Uterine smooth muscle cell (primary cell): ENCODE data around the gene OR51G1. TPM values are rescaled to one million over a fixed set of nuclear protein-coding genes. Genes with fewer than 3 reads are reported as not detected.

Source experiments
- total RNA-seq: library from RNA; depleted of rRNA; stranded (reverse); fragments of >200 nt; gene quantifications from 2 replicates; pipeline ENCODE4 v1.2.3, GENCODE V29; 2014

Gene OR51G1, protein sequence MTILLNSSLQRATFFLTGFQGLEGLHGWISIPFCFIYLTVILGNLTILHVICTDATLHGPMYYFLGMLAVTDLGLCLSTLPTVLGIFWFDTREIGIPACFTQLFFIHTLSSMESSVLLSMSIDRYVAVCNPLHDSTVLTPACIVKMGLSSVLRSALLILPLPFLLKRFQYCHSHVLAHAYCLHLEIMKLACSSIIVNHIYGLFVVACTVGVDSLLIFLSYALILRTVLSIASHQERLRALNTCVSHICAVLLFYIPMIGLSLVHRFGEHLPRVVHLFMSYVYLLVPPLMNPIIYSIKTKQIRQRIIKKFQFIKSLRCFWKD
- not detected in 2 replicates for total RNA-seq

DNA sequence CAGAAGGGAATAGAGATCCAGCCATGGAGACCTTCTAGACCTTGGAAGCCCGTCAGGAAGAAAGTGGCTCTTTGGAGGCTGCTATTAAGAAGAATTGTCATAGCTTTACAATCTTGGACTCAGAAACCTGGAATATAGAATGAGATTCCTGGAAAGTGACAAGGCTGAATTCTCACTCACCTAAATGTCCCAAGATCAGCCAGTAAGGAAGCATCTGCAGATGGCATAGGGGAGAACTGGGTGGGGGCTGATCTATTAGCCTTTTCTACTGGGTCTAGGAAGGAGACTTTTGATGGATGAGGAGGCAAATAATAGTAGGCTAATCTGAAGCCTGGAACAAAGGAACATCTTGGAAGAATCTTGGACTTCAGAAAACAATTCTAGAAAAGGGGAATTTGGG, at the start of gene OR51G1:
OR51G1 (minus strand) TSS at position 101 of the 400 bp plus-strand sequence; CDS start at position 101, 0 bp downstream.

DNA sequence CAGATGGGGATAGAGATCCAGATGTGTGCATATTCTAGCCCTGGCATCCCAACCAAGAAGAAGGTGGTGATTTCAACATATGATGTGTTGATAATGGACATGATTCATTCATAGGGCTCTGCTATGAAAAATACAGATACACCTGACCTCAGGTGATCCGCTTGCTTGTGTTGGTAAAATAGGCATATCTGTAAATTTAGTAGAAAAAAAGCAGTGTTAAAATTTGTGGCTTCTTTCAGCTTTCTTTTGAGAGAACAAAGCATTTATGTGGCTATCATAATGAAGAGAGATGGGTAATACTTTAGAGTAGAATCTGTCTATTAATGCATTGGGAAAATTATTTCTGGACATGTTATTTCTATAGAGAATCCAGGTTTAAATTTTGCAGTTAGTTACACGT, 31.5 kb upstream of the OR51G1 start, which contains the start of gene OR51A2:
OR51A2 (minus strand) TSS at position 101 of the 400 bp plus-strand sequence; CDS start at position 101, 0 bp downstream.

DNA sequence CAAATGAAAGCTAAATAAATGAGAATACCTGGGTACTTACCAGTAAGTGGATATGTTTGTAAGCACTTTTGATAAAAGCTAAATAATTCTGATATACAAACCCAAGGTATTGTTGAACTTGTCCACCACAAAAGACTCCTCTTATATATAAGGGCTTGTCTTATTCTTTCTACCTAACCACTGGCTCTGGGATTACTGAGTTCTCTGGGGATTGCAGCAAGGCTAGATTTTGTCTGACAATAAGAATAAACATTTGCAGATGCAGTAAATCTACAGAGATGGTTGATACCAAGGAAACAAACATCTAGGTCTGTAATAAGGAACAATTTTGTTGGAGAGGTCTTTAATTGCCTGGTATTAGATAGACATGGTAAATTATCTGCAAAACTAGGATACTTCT, 23.4 kb upstream of the OR51G1 start, which contains the start of gene OR51A4:
OR51A4 (minus strand) TSS at position 101 of the 400 bp plus-strand sequence. CDS start 505 bp downstream, outside the sequence.

DNA sequence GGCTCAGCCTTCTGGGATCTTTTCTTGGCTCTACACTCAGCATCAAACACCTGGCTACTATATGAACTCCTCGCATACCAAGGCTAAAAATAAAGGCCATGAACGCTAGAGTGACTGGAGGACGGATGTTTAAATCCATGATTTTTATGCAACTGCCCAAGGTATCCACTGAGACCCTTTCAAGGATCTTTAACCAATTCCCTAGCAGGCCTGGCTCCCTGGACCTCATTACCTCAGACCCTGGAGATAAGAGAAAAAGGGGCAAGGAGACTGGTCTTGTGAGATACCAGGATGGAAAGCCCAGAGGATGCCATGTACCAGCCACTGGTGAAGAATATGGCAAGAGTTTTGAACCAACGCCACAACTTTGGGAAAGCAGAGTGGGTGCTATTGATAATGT, 4.9 kb downstream of the OR51G1 start, which contains the start of gene OR51G2:
OR51G2 (minus strand) TSS at position 101 of the 400 bp plus-strand sequence. CDS start 3,687 bp downstream, outside the sequence.

DNA sequence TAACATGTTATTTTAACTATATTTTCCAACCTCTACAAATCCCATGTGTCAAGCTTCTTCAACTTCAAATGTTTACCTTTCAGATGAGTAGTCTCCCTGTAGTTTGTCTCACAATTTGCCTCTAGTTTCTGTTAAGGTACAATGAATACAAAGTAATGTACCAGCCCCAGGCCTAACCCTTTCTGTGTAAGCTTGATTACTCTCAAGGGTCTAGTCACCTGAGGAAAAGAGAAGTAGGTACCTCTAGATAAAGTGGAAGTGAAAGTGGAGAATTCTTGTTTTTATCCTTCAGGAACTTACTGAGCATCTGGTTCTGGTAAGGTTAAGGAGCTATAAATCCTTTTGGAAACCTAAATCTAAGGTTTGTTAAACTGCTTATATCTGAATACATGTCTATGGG, 20.7 kb downstream of the OR51G1 start, which contains the start of gene OR51A7:
OR51A7 (plus strand) TSS at position 300 of the 400 bp plus-strand sequence. CDS start 3,587 bp downstream, outside the sequence.

DNA sequence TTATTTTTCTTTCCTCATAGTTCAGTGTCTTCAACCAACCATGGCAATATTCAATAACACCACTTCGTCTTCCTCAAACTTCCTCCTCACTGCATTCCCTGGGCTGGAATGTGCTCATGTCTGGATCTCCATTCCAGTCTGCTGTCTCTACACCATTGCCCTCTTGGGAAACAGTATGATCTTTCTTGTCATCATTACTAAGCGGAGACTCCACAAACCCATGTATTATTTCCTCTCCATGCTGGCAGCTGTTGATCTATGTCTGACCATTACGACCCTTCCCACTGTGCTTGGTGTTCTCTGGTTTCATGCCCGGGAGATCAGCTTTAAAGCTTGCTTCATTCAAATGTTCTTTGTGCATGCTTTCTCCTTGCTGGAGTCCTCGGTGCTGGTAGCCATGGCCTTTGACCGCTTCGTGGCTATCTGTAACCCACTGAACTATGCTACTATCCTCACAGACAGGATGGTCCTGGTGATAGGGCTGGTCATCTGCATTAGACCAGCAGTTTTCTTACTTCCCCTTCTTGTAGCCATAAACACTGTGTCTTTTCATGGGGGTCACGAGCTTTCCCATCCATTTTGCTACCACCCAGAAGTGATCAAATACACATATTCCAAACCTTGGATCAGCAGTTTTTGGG, 42.2 kb downstream of the OR51G1 start, which contains the start of gene OR51T1:
OR51T1 (plus strand) TSS at position 41 of the 641 bp plus-strand sequence; CDS start at position 41, 0 bp downstream.

Other genes with a start within 250 kb of the OR51G1 start
- gene OR51E2, start 226.5 kb downstream of the OR51G1 start, total RNA-seq = under 0.01 and 0.11 TPM in 2 replicates
- gene MMP26, start 219.6 kb downstream of the OR51G1 start, total RNA-seq = not detected in 2 replicates
- gene OR51F1, start 154.4 kb downstream of the OR51G1 start, total RNA-seq = not detected in 2 replicates
- not detected in 2 replicates for gene OR52R1, start 120.0 kb downstream of the OR51G1 start, total RNA-seq
- gene OR51F2, start 103.0 kb downstream of the OR51G1 start, total RNA-seq = not detected in 2 replicates
- gene OR51S1, start 75.1 kb downstream of the OR51G1 start, total RNA-seq = not detected in 2 replicates
- gene OR51T1, start 42.4 kb downstream of the OR51G1 start, total RNA-seq = not detected in 2 replicates
- gene OR51A7, start 20.6 kb downstream of the OR51G1 start, total RNA-seq = not detected in 2 replicates
- gene OR51G2, start 5.0 kb downstream of the OR51G1 start, total RNA-seq = not detected in 2 replicates
- gene OR51A4, start 23.3 kb upstream of the OR51G1 start, total RNA-seq = not detected in 2 replicates
- not detected in 2 replicates for gene OR51A2, start 31.4 kb upstream of the OR51G1 start, total RNA-seq
- 0.12 TPM in 1 of 2 replicates, not detected in the other for gene OR51L1, start 70.5 kb upstream of the OR51G1 start, total RNA-seq
- gene OR52J3, start 122.2 kb upstream of the OR51G1 start, total RNA-seq = not detected in 2 replicates
- gene OR52E2, start 135.3 kb upstream of the OR51G1 start, total RNA-seq = not detected in 2 replicates
- gene OR52E1, start 145.2 kb upstream of the OR51G1 start, total RNA-seq = not detected in 2 replicates
- not detected in 2 replicates for gene OR52A5, start 214.0 kb upstream of the OR51G1 start, total RNA-seq
- gene OR52A1, start 230.4 kb upstream of the OR51G1 start, total RNA-seq = not detected in 2 replicates